NT2/D1 (cell line): ENCODE data around the gene AXIN1.

Experiments
- DNase-seq: peaks from one replicate; pipeline ENCODE4 v3.0.0-alpha.2; 2011; ENCODE audit warnings: low read depth, low spot score
- H3K27me3 ChIP-seq: 2 replicates; pipeline ENCODE4 v1.6.0; 2011; ENCODE audit warnings: mild to moderate bottlenecking; ENCODE audit not compliant: insufficient read length, insufficient read depth
- H3K36me3 ChIP-seq: 2 replicates; pipeline ENCODE4 v1.6.1; 2011; ENCODE audit warnings: mild to moderate bottlenecking, low read length, mixed read lengths; ENCODE audit not compliant: insufficient read depth, insufficient read length
- H3K4me1 ChIP-seq: 2 replicates; pipeline ENCODE4 v1.5.1; 2011; ENCODE audit not compliant: insufficient read depth, insufficient read length
- H3K4me3 ChIP-seq: 2 replicates; pipeline ENCODE4 v1.5.1; 2011; ENCODE audit warnings: low read depth; ENCODE audit not compliant: insufficient read length
- H3K9ac ChIP-seq: 2 replicates; pipeline ENCODE4 v1.6.0; 2011; ENCODE audit warnings: low read depth; ENCODE audit not compliant: insufficient read length
- H3K9me3 ChIP-seq: 2 replicates; pipeline ENCODE4 v1.5.1; 2011; ENCODE audit warnings: mild to moderate bottlenecking, low read length; ENCODE audit not compliant: insufficient read depth
- SUZ12 ChIP-seq: IDR thresholded peaks from 2 replicates; pipeline ENCODE4 v1.6.1; 2011; ENCODE audit not compliant: insufficient read length, insufficient read depth; ENCODE audit errors: extremely low read depth
- YY1 ChIP-seq: IDR thresholded peaks from 2 replicates; pipeline ENCODE4 v1.6.1; 2011; ENCODE audit not compliant: insufficient read length, insufficient read depth
- ZNF274 ChIP-seq: IDR thresholded peaks from 2 replicates; pipeline ENCODE4 v1.6.1; 2011; ENCODE audit warnings: mild to moderate bottlenecking, low read depth, low read length

The AXIN1 gene

GRCh38 chr16:255183-255582 is 97.3 kb downstream of the AXIN1 start:
- H3K4me3 ChIP-seq, result no peak overlapping the region
- DNase-seq, result no peak
- H3K9ac ChIP-seq, result no peak overlapping the region
- H3K36me3 ChIP-seq, result peaks cover 61% of the 10 kb centered on the region
- no peaks in the 10 kb centered on the region for H3K27me3 ChIP-seq
- H3K4me1 ChIP-seq, result peaks cover 1% of the 10 kb centered on the region
- TF ChIP-seq ZNF274 (no peak), SUZ12 (no peak), YY1 (no peak)
- no peaks in the 10 kb centered on the region for H3K9me3 ChIP-seq

- no peak for DNase-seq
- no peak overlapping the region for H3K4me3 ChIP-seq
- peaks cover 58% of the 10 kb centered on the region for H3K36me3 ChIP-seq
- H3K9ac ChIP-seq, result no peak overlapping the region
- H3K4me1 ChIP-seq, result peaks cover 3% of the 10 kb centered on the region
- no peaks in the 10 kb centered on the region for H3K9me3 ChIP-seq
- TF ChIP-seq SUZ12, result no peak
- no peak for TF ChIP-seq YY1
- no peaks in the 10 kb centered on the region for H3K27me3 ChIP-seq
These were observed 98.1 kb downstream of the AXIN1 start for GRCh38 chr16:254461-254860.

- Histone ChIP-seq H3K9ac (no peak overlapping the region), H3K27me3 (no peaks in the 10 kb centered on the region), H3K36me3 (peaks cover 53% of the 10 kb centered on the region), H3K4me1 (peaks cover 3% of the 10 kb centered on the region), H3K4me3 (no peak overlapping the region), H3K9me3 (no peaks in the 10 kb centered on the region)
- TF ChIP-seq YY1 (no peak), ZNF274 (no peak), SUZ12 (no peak)
- DNase-seq, result no peak
These were observed 98.7 kb downstream of the AXIN1 start for GRCh38 chr16:253833-254232.

DNA sequence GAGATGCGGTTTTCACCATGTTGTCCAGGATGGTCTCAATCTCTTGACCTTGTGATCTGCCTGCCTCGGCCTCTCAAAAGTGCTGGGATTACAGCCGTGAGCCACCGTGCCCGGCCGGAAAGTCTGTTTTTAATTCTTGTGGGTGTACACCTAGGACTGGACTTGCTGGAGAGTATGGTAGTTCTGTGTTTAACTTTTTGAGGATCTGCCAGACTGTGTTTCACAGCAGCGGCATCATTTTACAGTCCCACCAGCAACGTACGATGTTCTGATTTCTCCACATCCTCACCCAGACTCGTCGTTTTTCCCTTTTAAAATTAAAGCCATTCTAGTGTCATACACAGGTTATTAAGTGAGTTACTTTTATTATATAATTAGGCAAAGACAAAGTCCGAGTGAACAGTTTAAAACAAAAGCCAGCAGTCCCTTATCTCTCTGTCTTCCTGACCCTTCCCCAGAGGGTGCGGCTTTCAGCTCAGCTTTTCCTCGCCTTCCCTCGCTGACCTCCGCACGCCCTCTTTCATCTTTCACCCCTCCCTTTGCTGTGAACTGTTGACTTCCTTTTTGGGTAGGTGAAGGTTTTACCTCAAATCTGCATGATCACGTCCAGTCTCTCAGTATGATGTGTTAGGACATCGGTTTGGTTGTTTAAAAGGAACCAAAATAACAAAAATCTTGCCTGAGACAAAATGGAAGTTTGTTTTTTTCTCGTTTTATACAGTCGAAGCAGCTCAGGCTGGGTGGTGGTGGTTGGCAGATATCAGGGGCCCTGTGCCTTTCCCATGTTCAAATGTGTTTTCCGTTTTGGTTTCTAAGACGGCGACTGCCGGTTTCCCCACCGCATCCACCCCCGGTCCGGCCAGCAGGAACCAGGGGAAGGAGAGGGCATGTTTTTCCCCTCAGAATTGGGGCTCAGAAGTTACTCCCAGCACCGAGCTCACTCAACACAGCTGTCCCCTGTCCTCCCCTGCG is 99.9 kb downstream of the AXIN1 start:
- no peaks in the 10 kb centered on the region for H3K27me3 ChIP-seq
- H3K4me1 ChIP-seq, result peaks cover 3% of the 10 kb centered on the region
- H3K36me3 ChIP-seq, result peaks cover 51% of the 10 kb centered on the region
- no peaks in the 10 kb centered on the region for H3K9me3 ChIP-seq
- DNase-seq, result no peak
- no peak for TF ChIP-seq ZNF274
- no peak for TF ChIP-seq SUZ12
- no peak for TF ChIP-seq YY1
- no peak overlapping the region for H3K9ac ChIP-seq
- no peak overlapping the region for H3K4me3 ChIP-seq

GRCh38 chr16:249431-249830 is 103.1 kb downstream of the AXIN1 start:
- DNase-seq, result no peak
- Histone ChIP-seq H3K9ac (no peak overlapping the region), H3K27me3 (no peaks in the 10 kb centered on the region), H3K36me3 (peaks cover 29% of the 10 kb centered on the region), H3K4me1 (peaks cover 8% of the 10 kb centered on the region), H3K9me3 (no peaks in the 10 kb centered on the region), H3K4me3 (no peak overlapping the region)
- no peak for TF ChIP-seq SUZ12
- no peak for TF ChIP-seq YY1
- no peak for TF ChIP-seq ZNF274

GRCh38 chr16:247027-247426 is 105.5 kb downstream of the AXIN1 start:
- H3K4me1 ChIP-seq, result peaks cover 10% of the 10 kb centered on the region
- TF ChIP-seq ZNF274, result no peak
- TF ChIP-seq YY1, result no peak
- no peak for TF ChIP-seq SUZ12
- H3K9me3 ChIP-seq, result no peaks in the 10 kb centered on the region
- DNase-seq, result no peak
- H3K9ac ChIP-seq, result no peak overlapping the region
- no peaks in the 10 kb centered on the region for H3K27me3 ChIP-seq
- H3K36me3 ChIP-seq, result peaks cover 13% of the 10 kb centered on the region
- H3K4me3 ChIP-seq, result no peak overlapping the region

DNA sequence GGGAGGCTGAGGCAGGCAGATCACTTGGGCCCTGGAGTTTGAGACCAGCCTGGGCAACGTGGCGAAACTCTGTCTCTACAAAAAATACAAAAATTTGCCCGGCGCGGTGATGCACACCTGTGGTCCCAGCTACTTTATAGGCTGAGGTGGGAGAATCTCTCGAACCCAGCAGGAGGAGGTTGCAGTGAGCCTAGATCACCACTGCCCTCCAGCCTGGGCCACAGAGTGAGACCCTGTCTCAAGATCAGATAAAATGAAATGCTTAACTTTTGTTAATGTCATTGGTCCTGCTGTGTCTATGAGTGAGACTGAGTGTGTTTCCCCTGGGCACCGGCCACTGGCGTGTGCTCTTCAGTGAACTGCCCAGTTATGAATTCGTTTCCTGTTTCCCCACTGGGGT is 107.4 kb downstream of the AXIN1 start:
- H3K9me3 ChIP-seq, result no peaks in the 10 kb centered on the region
- H3K4me3 ChIP-seq, result no peak overlapping the region
- no peak for TF ChIP-seq ZNF274
- TF ChIP-seq SUZ12, result no peak
- no peak for TF ChIP-seq YY1
- no peaks in the 10 kb centered on the region for H3K27me3 ChIP-seq
- no peak for DNase-seq
- H3K4me1 ChIP-seq, result peaks cover 11% of the 10 kb centered on the region
- H3K36me3 ChIP-seq, result peaks cover 5% of the 10 kb centered on the region
- no peak overlapping the region for H3K9ac ChIP-seq
